Measurements from ENCODE around the gene EPHB1.

EPHB1 gene

GRCh38 chr3:135133905-135134683 lies 339.0 kb downstream of the EPHB1 start:
- no peak for DNase-seq (ENCODE audit: low read depth in 2 of 2)

GRCh38 chr3:135134684-135135075 lies 339.6 kb downstream of the EPHB1 start:
- DNase-seq (ENCODE audit: low read depth in 2 of 2): no peak

- no peak for DNase-seq (ENCODE audit: low read depth in 2 of 2)
Observed at GRCh38 chr3:135135445-135135844, 340.4 kb downstream of the EPHB1 start.

- no peak for DNase-seq (ENCODE audit: low read depth in 2 of 2)
Observed at GRCh38 chr3:135136361-135137100, 341.5 kb downstream of the EPHB1 start.

GRCh38 chr3:135137296-135137695 lies 342.2 kb downstream of the EPHB1 start:
- DNase-seq (ENCODE audit: low read depth in 2 of 2): no peak

GRCh38 chr3:135138776-135139175 lies 343.7 kb downstream of the EPHB1 start:
- no peak for DNase-seq (ENCODE audit: low read depth in 2 of 2)

- DNase-seq (ENCODE audit: low read depth in 2 of 2): no peak
Observed at GRCh38 chr3:135140591-135140990, 345.5 kb downstream of the EPHB1 start.

- DNase-seq (ENCODE audit: low read depth in 2 of 2): no peak
Observed at GRCh38 chr3:135141160-135141559, 346.1 kb downstream of the EPHB1 start.

- no peak for DNase-seq (ENCODE audit: low read depth in 2 of 2)
Observed at GRCh38 chr3:135141672-135142071, 346.6 kb downstream of the EPHB1 start.

- DNase-seq (ENCODE audit: low read depth in 2 of 2): no peak
Observed at GRCh38 chr3:135142530-135142929, 347.5 kb downstream of the EPHB1 start.

GRCh38 chr3:135143474-135143873 lies 348.4 kb downstream of the EPHB1 start:
- DNase-seq (ENCODE audit: low read depth in 2 of 2): no peak

- DNase-seq (ENCODE audit: low read depth in 2 of 2): no peak
Observed at GRCh38 chr3:135145581-135145980, 350.5 kb downstream of the EPHB1 start.

GRCh38 chr3:135147657-135148056 lies 352.6 kb downstream of the EPHB1 start:
- DNase-seq (ENCODE audit: low read depth in 2 of 2): no peak

GRCh38 chr3:135148398-135149020 lies 353.4 kb downstream of the EPHB1 start:
- no peak for DNase-seq (ENCODE audit: low read depth in 2 of 2)

- DNase-seq (ENCODE audit: low read depth in 2 of 2): no peak
Observed at GRCh38 chr3:135149707-135150681, 354.9 kb downstream of the EPHB1 start.

- no peak for DNase-seq (ENCODE audit: low read depth in 2 of 2)
Observed at GRCh38 chr3:135154186-135154585, 359.1 kb downstream of the EPHB1 start.

- no peak for DNase-seq (ENCODE audit: low read depth in 2 of 2)
Observed at GRCh38 chr3:135155228-135155627, 360.2 kb downstream of the EPHB1 start.

GRCh38 chr3:135155791-135156190 lies 360.7 kb downstream of the EPHB1 start:
- no peak for DNase-seq (ENCODE audit: low read depth in 2 of 2)

GRCh38 chr3:135157045-135157740 lies 362.1 kb downstream of the EPHB1 start:
- DNase-seq (ENCODE audit: low read depth in 2 of 2): no peak

- no peak for DNase-seq (ENCODE audit: low read depth in 2 of 2)
Observed at GRCh38 chr3:135158520-135158919, 363.5 kb downstream of the EPHB1 start.

- no peak for DNase-seq (ENCODE audit: low read depth in 2 of 2)
Observed at GRCh38 chr3:135159681-135160247, 364.7 kb downstream of the EPHB1 start.

All from stimulated activated CD8-positive, alpha-beta memory T cell treated with anti-CD3 and anti-CD28 coated beads, Interleukin-15, amount 100 ng/mL, for 4 hours (primary cell).